ENCODE measurements around the gene TARBP1. TPM values are rescaled to one million over a fixed set of nuclear protein-coding genes. Genes with fewer than 3 reads are reported as not detected.

The TARBP1 gene
- total and polyA plus RNA-seq, 2 of the 8 experiments (the other 6 are each of a cell fraction or from before 2014, with no cell fraction given), result 21.9 to 32.3 TPM

DNA sequence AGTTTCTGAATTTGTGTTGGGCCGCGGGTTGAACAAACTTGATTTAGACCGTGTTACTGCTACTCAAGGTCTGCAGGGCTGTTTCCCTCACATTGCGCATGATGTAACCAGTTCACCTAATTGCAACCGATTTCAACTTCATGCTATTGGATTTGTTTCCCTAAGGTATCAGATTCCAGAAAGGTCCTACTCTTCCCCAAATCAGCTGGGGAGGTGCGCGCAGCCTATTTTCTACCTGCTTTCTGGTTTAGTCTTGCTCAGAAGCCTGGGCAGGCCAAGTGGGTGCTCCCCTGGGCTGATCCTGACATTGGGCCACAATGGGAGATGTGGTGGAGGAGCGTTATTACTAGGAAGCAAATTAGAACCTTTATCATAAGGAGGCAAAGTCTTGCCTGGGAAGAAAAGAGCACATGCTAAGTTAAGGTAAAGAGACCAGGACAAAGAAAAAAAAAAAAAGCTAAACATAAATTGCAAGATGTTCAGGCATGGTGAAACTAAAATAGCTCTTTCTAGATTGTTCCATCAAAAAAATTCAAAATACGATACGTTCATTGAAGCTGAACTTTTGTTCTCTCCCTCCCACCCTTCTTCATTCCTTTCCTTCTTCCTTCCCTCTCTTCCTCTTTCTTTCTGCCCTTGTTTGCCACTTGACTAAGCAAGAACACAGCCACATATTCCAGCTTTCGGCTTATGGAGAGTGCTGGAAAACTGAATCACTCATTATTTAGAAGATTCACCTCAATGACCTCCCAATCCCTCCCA is 28.8 kb upstream of the TARBP1 start (continued):
- no peak for TF ChIP-seq NANOG (IDR thresholded peaks at IDR 0.05; ENCODE audit: insufficient read depth, low read depth, low read length, poor library complexity, severe bottlenecking)
- TF ChIP-seq, protein P1, sequence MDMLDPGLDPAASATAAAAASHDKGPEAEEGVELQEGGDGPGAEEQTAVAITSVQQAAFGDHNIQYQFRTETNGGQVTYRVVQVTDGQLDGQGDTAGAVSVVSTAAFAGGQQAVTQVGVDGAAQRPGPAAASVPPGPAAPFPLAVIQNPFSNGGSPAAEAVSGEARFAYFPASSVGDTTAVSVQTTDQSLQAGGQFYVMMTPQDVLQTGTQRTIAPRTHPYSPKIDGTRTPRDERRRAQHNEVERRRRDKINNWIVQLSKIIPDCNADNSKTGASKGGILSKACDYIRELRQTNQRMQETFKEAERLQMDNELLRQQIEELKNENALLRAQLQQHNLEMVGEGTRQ (IDR thresholded peaks at IDR 0.05; ENCODE audit: low read length), result no peak
- TF ChIP-seq EGR1 (IDR thresholded peaks at IDR 0.05; ENCODE audit: borderline replicate concordance, low read depth, low read length), result no peak
- TF ChIP-seq HDAC2 (IDR thresholded peaks at IDR 0.05; ENCODE audit: borderline replicate concordance in 1 of 2, low read depth in 2 of 2, low read length in 2 of 2), result no peak
